ENCODE results near the gene HCFC1R1.
"Not testable (repeated sequence)": the region's sequence is repeated elsewhere in the genome, so short reads cannot be mapped to it uniquely, and the experiment has no call there.

GRCh38 chr16:3072148-3072547, 48.4 kb upstream of the HCFC1R1 start:
- TF ChIP-seq, protein P1, sequence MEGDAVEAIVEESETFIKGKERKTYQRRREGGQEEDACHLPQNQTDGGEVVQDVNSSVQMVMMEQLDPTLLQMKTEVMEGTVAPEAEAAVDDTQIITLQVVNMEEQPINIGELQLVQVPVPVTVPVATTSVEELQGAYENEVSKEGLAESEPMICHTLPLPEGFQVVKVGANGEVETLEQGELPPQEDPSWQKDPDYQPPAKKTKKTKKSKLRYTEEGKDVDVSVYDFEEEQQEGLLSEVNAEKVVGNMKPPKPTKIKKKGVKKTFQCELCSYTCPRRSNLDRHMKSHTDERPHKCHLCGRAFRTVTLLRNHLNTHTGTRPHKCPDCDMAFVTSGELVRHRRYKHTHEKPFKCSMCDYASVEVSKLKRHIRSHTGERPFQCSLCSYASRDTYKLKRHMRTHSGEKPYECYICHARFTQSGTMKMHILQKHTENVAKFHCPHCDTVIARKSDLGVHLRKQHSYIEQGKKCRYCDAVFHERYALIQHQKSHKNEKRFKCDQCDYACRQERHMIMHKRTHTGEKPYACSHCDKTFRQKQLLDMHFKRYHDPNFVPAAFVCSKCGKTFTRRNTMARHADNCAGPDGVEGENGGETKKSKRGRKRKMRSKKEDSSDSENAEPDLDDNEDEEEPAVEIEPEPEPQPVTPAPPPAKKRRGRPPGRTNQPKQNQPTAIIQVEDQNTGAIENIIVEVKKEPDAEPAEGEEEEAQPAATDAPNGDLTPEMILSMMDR (IDR thresholded peaks at IDR 0.05; ENCODE audit: insufficient read depth, low read depth, low read length): not testable (repeated sequence)
- TF ChIP-seq EZH2 (IDR thresholded peaks at IDR 0.05; ENCODE audit: insufficient read depth, low read length): not testable (repeated sequence)
